IPS-18a (cell line): ENCODE results near the gene UBL4A.

Source experiments
- H3K27ac ChIP-seq: one replicate; pipeline ENCODE4 v1.5.1; 2013; ENCODE audit warnings: low read length
- H3K27me3 ChIP-seq: one replicate; pipeline ENCODE4 v1.6.1; 2013; ENCODE audit warnings: mild to moderate bottlenecking, low read length; ENCODE audit not compliant: control insufficient read depth, insufficient read depth
- H3K36me3 ChIP-seq: one replicate; pipeline ENCODE4 v1.6.1; 2013; ENCODE audit warnings: low read depth, low read length; ENCODE audit not compliant: control insufficient read depth
- H3K4me1 ChIP-seq: one replicate; pipeline ENCODE4 v1.6.1; 2013; ENCODE audit warnings: low read depth, low read length; ENCODE audit not compliant: control insufficient read depth
- H3K4me3 ChIP-seq: one replicate; pipeline ENCODE4 v1.5.1; 2013; ENCODE audit warnings: low read length
- H3K9ac ChIP-seq: one replicate; pipeline ENCODE4 v1.6.1; 2013; ENCODE audit warnings: mild to moderate bottlenecking, low read length, moderate library complexity
- H3K9me3 ChIP-seq: one replicate; pipeline ENCODE4 v1.6.1; 2013; ENCODE audit warnings: low read depth, low read length; ENCODE audit not compliant: control insufficient read depth

Gene UBL4A

GRCh38 chrX:154517101-154517781 is 30.8 kb upstream of the UBL4A start:
- H3K27me3 ChIP-seq, result peaks cover 2% of the 10 kb centered on the region
- no peaks in the 10 kb centered on the region for H3K36me3 ChIP-seq
- H3K4me3 ChIP-seq, result peak overlapping the region; percentile 52
- peaks cover 3% of the 10 kb centered on the region for H3K4me1 ChIP-seq
- no peak overlapping the region for H3K27ac ChIP-seq
- H3K9ac ChIP-seq, result peak overlapping the region; percentile 47
- H3K9me3 ChIP-seq, result peaks cover under 1% of the 10 kb centered on the region

- peak overlapping the region; percentile 47 for H3K9ac ChIP-seq
- no peaks in the 10 kb centered on the region for H3K27me3 ChIP-seq
- H3K36me3 ChIP-seq, result no peaks in the 10 kb centered on the region
- H3K27ac ChIP-seq, result no peak overlapping the region
- H3K4me1 ChIP-seq, result peaks cover 3% of the 10 kb centered on the region
- H3K4me3 ChIP-seq, result peak overlapping the region; percentile 52
- H3K9me3 ChIP-seq, result no peaks in the 10 kb centered on the region
Measured at GRCh38 chrX:154516656-154517100, 30.3 kb upstream of the UBL4A start.

- Histone ChIP-seq H3K27me3 (no peaks in the 10 kb centered on the region), H3K36me3 (no peaks in the 10 kb centered on the region), H3K9ac (peak within 1 kb of the TSS; percentile 61), H3K4me1 (peaks cover 3% of the 10 kb centered on the region), H3K4me3 (peak within 1 kb of the TSS; percentile 65), H3K9me3 (no peaks in the 10 kb centered on the region), H3K27ac (no peak within 1 kb of the TSS)
Measured at GRCh38 chrX:154515966-154516655, 29.7 kb upstream of the UBL4A start, which contains the start of gene FAM3A. TSS of gene FAM3A (minus strand) at chrX:154516232. CDS start at chrX:154515772, 460 bp downstream.

GRCh38 chrX:154515090-154515965 is 28.9 kb upstream of the UBL4A start:
- H3K27ac ChIP-seq, result no peak overlapping the region
- H3K27me3 ChIP-seq, result no peaks in the 10 kb centered on the region
- H3K36me3 ChIP-seq, result no peaks in the 10 kb centered on the region
- peak overlapping the region; percentile 61 for H3K9ac ChIP-seq
- H3K9me3 ChIP-seq, result no peaks in the 10 kb centered on the region
- peaks cover 3% of the 10 kb centered on the region for H3K4me1 ChIP-seq
- peak overlapping the region; percentile 65 for H3K4me3 ChIP-seq

GRCh38 chrX:154513716-154514115 is 27.3 kb upstream of the UBL4A start:
- Histone ChIP-seq H3K9ac (no peak overlapping the region), H3K4me3 (no peak overlapping the region), H3K27ac (no peak overlapping the region), H3K4me1 (peaks cover 3% of the 10 kb centered on the region), H3K36me3 (no peaks in the 10 kb centered on the region), H3K27me3 (no peaks in the 10 kb centered on the region), H3K9me3 (peaks cover 4% of the 10 kb centered on the region)

- Histone ChIP-seq H3K9me3 (peaks cover 4% of the 10 kb centered on the region), H3K27me3 (no peaks in the 10 kb centered on the region), H3K36me3 (no peaks in the 10 kb centered on the region), H3K27ac (no peak overlapping the region), H3K4me3 (no peak overlapping the region), H3K9ac (no peak overlapping the region), H3K4me1 (peaks cover 3% of the 10 kb centered on the region)
Measured at GRCh38 chrX:154512879-154513553, 26.6 kb upstream of the UBL4A start.

- Histone ChIP-seq H3K27ac (no peak overlapping the region), H3K36me3 (no peaks in the 10 kb centered on the region), H3K4me3 (no peak overlapping the region), H3K4me1 (no peaks in the 10 kb centered on the region), H3K9me3 (peaks cover 4% of the 10 kb centered on the region), H3K27me3 (no peaks in the 10 kb centered on the region), H3K9ac (no peak overlapping the region)
Measured at GRCh38 chrX:154511761-154512160, 25.3 kb upstream of the UBL4A start.

- Histone ChIP-seq H3K9me3 (peaks cover 4% of the 10 kb centered on the region), H3K27me3 (no peaks in the 10 kb centered on the region), H3K9ac (no peak overlapping the region), H3K27ac (no peak overlapping the region), H3K36me3 (no peaks in the 10 kb centered on the region), H3K4me3 (no peak overlapping the region), H3K4me1 (no peaks in the 10 kb centered on the region)
Measured at GRCh38 chrX:154509455-154509854, 23.0 kb upstream of the UBL4A start.

GRCh38 chrX:154508384-154508745 is 21.9 kb upstream of the UBL4A start:
- Histone ChIP-seq H3K4me3 (no peak overlapping the region), H3K27me3 (no peaks in the 10 kb centered on the region), H3K9ac (no peak overlapping the region), H3K27ac (no peak overlapping the region), H3K36me3 (no peaks in the 10 kb centered on the region), H3K4me1 (no peaks in the 10 kb centered on the region), H3K9me3 (peaks cover 4% of the 10 kb centered on the region)

GRCh38 chrX:154507673-154508383 is 21.4 kb upstream of the UBL4A start:
- H3K9ac ChIP-seq, result no peak overlapping the region
- H3K4me3 ChIP-seq, result no peak overlapping the region
- peaks cover 4% of the 10 kb centered on the region for H3K9me3 ChIP-seq
- no peaks in the 10 kb centered on the region for H3K27me3 ChIP-seq
- no peaks in the 10 kb centered on the region for H3K36me3 ChIP-seq
- H3K27ac ChIP-seq, result no peak overlapping the region
- H3K4me1 ChIP-seq, result no peaks in the 10 kb centered on the region
